Middle frontal gyrus (tissue), 1 donor: ENCODE data around the gene TXNDC8.
"Not testable (repeated sequence)": the region's sequence is repeated elsewhere in the genome, so short reads cannot be mapped to it uniquely, and the experiment has no call there.

Experiments
- DNase-seq: peaks from one replicate; pipeline ENCODE4 v3.0.0-alpha.2; 2015; ENCODE audit warnings: low spot score; ENCODE audit errors: extremely low spot score

TXNDC8 gene

GRCh38 chr9:110328763-110329162, 8.9 kb downstream of the TXNDC8 start:
- no peak for DNase-seq

- DNase-seq = no peak
These were observed 9.9 kb downstream of the TXNDC8 start for GRCh38 chr9:110327716-110328115.

GRCh38 chr9:110323818-110324217, 13.8 kb downstream of the TXNDC8 start:
- no peak for DNase-seq

GRCh38 chr9:110320651-110321445, 16.8 kb downstream of the TXNDC8 start:
- DNase-seq = no peak

GRCh38 chr9:110319781-110320492, 17.7 kb downstream of the TXNDC8 start:
- no peak for DNase-seq

- DNase-seq = no peak
These were observed 19.8 kb downstream of the TXNDC8 start for GRCh38 chr9:110317911-110318310.

- no peak for DNase-seq
These were observed 21.2 kb downstream of the TXNDC8 start for GRCh38 chr9:110316261-110317075.

- not testable (repeated sequence) for DNase-seq
These were observed 25.7 kb downstream of the TXNDC8 start for GRCh38 chr9:110311978-110312377.

- no peak for DNase-seq
These were observed 28.0 kb downstream of the TXNDC8 start for GRCh38 chr9:110309681-110310080.

- DNase-seq = no peak
These were observed 29.0 kb downstream of the TXNDC8 start for GRCh38 chr9:110308633-110309038.

- DNase-seq = no peak
These were observed 30.5 kb downstream of the TXNDC8 start for GRCh38 chr9:110307191-110307590.

GRCh38 chr9:110303133-110303532, 34.5 kb downstream of the TXNDC8 start:
- DNase-seq = no peak

- DNase-seq = no peak
These were observed 39.5 kb downstream of the TXNDC8 start for GRCh38 chr9:110298043-110298605.

- no peak for DNase-seq
These were observed 44.4 kb downstream of the TXNDC8 start for GRCh38 chr9:110293248-110293647.

- no peak for DNase-seq
These were observed 45.6 kb downstream of the TXNDC8 start for GRCh38 chr9:110291921-110292557.

- no peak for DNase-seq
These were observed 47.7 kb downstream of the TXNDC8 start for GRCh38 chr9:110290001-110290400.

- no peak for DNase-seq
These were observed 49.2 kb downstream of the TXNDC8 start for GRCh38 chr9:110288503-110288902.

GRCh38 chr9:110287289-110287680, 50.4 kb downstream of the TXNDC8 start:
- DNase-seq = no peak

GRCh38 chr9:110284211-110284844, 53.3 kb downstream of the TXNDC8 start:
- DNase-seq = no peak

- no peak for DNase-seq
These were observed 53.9 kb downstream of the TXNDC8 start for GRCh38 chr9:110283751-110284150.

- DNase-seq = no peak
These were observed 55.0 kb downstream of the TXNDC8 start for GRCh38 chr9:110282739-110283081.
